ENCODE results near the gene CAMK1D. TPM values are rescaled to one million over a fixed set of nuclear protein-coding genes. Genes with fewer than 3 reads are reported as not detected.

CAMK1D gene
- total RNA-seq, 1 experiment from 2014 or later: 6.0 TPM

GRCh38 chr10:12667052-12667451 lies 317.7 kb downstream of the CAMK1D start:
- CTCF ChIA-PET: no interaction called here

DNA sequence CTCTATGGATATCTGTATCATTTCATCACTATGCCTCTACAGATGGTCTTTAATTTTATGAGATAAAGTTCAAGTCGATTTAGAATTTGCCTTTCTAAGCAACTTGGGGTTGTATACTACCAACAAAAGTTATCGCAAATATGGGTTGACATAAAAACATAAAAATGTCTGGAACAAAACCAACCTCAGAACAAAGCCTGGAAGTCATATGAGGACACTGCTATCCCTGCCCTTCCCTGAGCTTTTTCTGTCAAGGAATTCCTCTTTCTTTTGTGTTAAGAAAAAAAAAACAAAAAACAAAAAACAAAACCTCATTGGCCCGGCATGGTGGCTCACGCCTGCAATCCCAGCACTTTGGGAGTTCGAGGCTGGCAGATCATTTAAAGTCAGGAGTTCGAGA lies 319.3 kb downstream of the CAMK1D start:
- TF ChIP-seq CTCF (conservative IDR thresholded peaks at IDR 0.05) (no peak), EZH2 (IDR thresholded peaks at IDR 0.05; ENCODE audit: low read depth) (no peak)
- no TSS peak for BruUV-seq (replicated peaks)
- POLR2A ChIA-PET (ENCODE audit: unreplicated experiment): no interaction called here

More at GRCh38 chr10:12667052-12667451, 317.7 kb downstream of the CAMK1D start:
- no peak for TF ChIP-seq CTCF (conservative IDR thresholded peaks at IDR 0.05)
- no peak for TF ChIP-seq EZH2 (IDR thresholded peaks at IDR 0.05; ENCODE audit: low read depth)
- H4K20me1 ChIP-seq (ENCODE audit: insufficient read depth): no peaks in the 10 kb centered on the region
- no TSS peak for BruUV-seq (replicated peaks)
- POLR2A ChIA-PET (ENCODE audit: unreplicated experiment): no interaction called here
- intact Hi-C loops (cut with micrococcal nuclease; ENCODE audit: unreplicated experiment): no loop called here
- H3K9me2 ChIP-seq (ENCODE audit: insufficient read depth): no peaks in the 10 kb centered on the region
- H2AFZ ChIP-seq: no peak overlapping the region
- no peak overlapping the region for H3K27ac ChIP-seq
- no peaks in the 10 kb centered on the region for H3K27me3 ChIP-seq (ENCODE audit: insufficient read depth, low read depth)
- no peak overlapping the region for H3K4me3 ChIP-seq
- no peak for DNase-seq
- H3F3A ChIP-seq (ENCODE audit: insufficient read depth, low read depth): no peaks in the 10 kb centered on the region
- no peaks in the 10 kb centered on the region for H3K79me2 ChIP-seq (ENCODE audit: low read depth)
- H3K4me2 ChIP-seq: no peak overlapping the region
- H3K4me1 ChIP-seq (replicated peaks; ENCODE audit: insufficient read depth): no peaks in the 10 kb centered on the region
- H3K36me3 ChIP-seq (ENCODE audit: low read depth): no peaks in the 10 kb centered on the region
- H3K9me3 ChIP-seq (ENCODE audit: insufficient read depth, low read depth): no peaks in the 10 kb centered on the region

DNA sequence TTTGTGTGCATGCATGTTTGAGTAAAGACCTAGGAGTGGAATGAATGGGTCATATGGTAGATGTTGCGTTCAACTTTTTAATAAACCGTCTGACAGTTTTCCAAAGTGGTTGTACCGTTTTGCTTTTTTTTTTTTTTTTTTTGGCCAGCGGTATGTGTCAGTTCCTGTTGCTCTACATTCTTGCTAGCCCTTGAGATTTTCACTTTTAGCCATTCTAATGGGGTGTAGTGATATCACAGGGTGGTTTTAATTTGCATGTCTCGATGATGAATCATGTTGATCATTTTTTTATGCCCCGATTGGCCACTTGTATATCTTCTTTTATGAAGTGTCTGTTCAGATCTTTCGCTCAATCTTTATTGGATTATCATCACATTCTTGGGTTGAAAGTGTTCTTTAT lies 320.7 kb downstream of the CAMK1D start:
- Histone ChIP-seq H3F3A (ENCODE audit: insufficient read depth, low read depth) (no peaks in the 10 kb centered on the region), H3K79me2 (ENCODE audit: low read depth) (no peaks in the 10 kb centered on the region), H3K9me2 (ENCODE audit: insufficient read depth) (no peaks in the 10 kb centered on the region), H3K27ac (no peak overlapping the region), H4K20me1 (ENCODE audit: insufficient read depth) (no peaks in the 10 kb centered on the region), H3K9me3 (ENCODE audit: insufficient read depth, low read depth) (no peaks in the 10 kb centered on the region), H3K4me2 (no peak overlapping the region), H3K27me3 (ENCODE audit: insufficient read depth, low read depth) (no peaks in the 10 kb centered on the region), H2AFZ (no peak overlapping the region), H3K36me3 (ENCODE audit: low read depth) (no peaks in the 10 kb centered on the region), H3K4me1 (replicated peaks; ENCODE audit: insufficient read depth) (no peaks in the 10 kb centered on the region), H3K4me3 (no peak overlapping the region)
- intact Hi-C loops (cut with micrococcal nuclease; ENCODE audit: unreplicated experiment): no loop called here
- POLR2A ChIA-PET (ENCODE audit: unreplicated experiment): no interaction called here
- CTCF ChIA-PET: interaction anchor here (0.6 kb wide), 1 partner anchor 406 kb away, joined by 4 read pairs; no protein-coding TSS in a partner anchor
- no peak for DNase-seq
- no peak for TF ChIP-seq EZH2 (IDR thresholded peaks at IDR 0.05; ENCODE audit: low read depth)
- TF ChIP-seq CTCF (conservative IDR thresholded peaks at IDR 0.05): no peak
- BruUV-seq (replicated peaks): no TSS peak

More for the DNA sequence above, 319.3 kb downstream of the CAMK1D start:
- intact Hi-C loops (cut with micrococcal nuclease; ENCODE audit: unreplicated experiment): no loop called here
- Histone ChIP-seq H3K9me2 (ENCODE audit: insufficient read depth) (no peaks in the 10 kb centered on the region), H3K27ac (no peak overlapping the region), H3K79me2 (ENCODE audit: low read depth) (no peaks in the 10 kb centered on the region), H2AFZ (no peak overlapping the region), H3K27me3 (ENCODE audit: insufficient read depth, low read depth) (no peaks in the 10 kb centered on the region), H3K36me3 (ENCODE audit: low read depth) (no peaks in the 10 kb centered on the region), H4K20me1 (ENCODE audit: insufficient read depth) (no peaks in the 10 kb centered on the region), H3F3A (ENCODE audit: insufficient read depth, low read depth) (no peaks in the 10 kb centered on the region), H3K4me2 (no peak overlapping the region), H3K4me1 (replicated peaks; ENCODE audit: insufficient read depth) (no peaks in the 10 kb centered on the region), H3K4me3 (no peak overlapping the region), H3K9me3 (ENCODE audit: insufficient read depth, low read depth) (no peaks in the 10 kb centered on the region)
- DNase-seq: no peak
- CTCF ChIA-PET: no interaction called here

All from PC-9 (cell line).